ENCODE measurements around the gene NUBPL.

GRCh38 chr14:31657917-31658316 is 96.7 kb downstream of the NUBPL start:
- TF ChIP-seq CTCF (IDR thresholded peaks at IDR 0.05): no peak
- TF ChIP-seq POLR2A (IDR thresholded peaks at IDR 0.05): no peak
- TF ChIP-seq POLR2AphosphoS5 (IDR thresholded peaks at IDR 0.05): no peak
